CD4-positive, alpha-beta T cell treated with Interleukin-12 subunit alpha and Interleukin-12 subunit beta, for 1 hour (primary cell): ENCODE measurements around the gene PCNX2.
A peak's percentile ranks its signal among the peaks of the same experiment; 100 is the strongest.

Experiments used
- DNase-seq: peaks from one replicate; pipeline ENCODE4 v3.0.0-alpha.2; 2020

Gene PCNX2

DNA sequence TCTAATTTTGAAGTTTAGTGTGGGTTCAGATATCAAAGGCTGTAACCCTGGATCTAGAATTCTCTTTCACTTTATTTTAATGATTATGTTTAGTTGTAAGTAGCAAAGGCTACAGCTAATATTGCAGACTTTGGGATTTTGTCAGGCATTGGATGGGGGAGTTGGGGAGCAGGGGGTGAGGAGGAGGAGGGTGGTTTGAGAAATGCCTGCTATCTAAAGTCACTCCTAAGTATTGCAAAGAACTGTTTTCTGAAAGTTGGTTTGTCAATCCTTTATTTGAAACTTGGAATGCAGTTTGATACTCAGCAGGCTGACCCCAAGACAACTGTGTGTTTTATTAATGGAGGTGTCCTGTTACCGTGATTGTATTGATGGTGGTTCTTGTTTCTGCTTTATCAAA, 343.9 kb downstream of the PCNX2 start:
- DNase-seq, result no peak

DNA sequence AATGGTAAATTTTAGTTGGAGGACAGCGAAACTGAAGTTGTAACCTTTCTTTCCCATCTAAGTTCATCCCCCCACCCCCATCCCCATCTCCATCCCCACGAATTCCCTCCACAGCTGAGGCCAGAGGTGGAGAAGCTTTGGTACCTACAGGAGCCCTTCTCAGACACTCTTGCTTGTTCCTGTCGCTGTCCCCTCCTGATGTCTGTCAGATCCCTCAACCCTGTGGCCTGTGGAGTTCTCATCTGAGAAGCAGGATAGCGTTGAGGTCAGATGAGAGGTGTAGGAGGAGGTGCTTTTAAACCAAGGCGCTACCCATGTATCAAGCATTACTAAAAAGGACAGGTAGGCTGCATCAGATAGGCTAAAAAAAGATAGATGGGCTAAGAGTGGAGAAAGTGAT, 344.3 kb downstream of the PCNX2 start:
- peak; percentile 15 for DNase-seq

DNA sequence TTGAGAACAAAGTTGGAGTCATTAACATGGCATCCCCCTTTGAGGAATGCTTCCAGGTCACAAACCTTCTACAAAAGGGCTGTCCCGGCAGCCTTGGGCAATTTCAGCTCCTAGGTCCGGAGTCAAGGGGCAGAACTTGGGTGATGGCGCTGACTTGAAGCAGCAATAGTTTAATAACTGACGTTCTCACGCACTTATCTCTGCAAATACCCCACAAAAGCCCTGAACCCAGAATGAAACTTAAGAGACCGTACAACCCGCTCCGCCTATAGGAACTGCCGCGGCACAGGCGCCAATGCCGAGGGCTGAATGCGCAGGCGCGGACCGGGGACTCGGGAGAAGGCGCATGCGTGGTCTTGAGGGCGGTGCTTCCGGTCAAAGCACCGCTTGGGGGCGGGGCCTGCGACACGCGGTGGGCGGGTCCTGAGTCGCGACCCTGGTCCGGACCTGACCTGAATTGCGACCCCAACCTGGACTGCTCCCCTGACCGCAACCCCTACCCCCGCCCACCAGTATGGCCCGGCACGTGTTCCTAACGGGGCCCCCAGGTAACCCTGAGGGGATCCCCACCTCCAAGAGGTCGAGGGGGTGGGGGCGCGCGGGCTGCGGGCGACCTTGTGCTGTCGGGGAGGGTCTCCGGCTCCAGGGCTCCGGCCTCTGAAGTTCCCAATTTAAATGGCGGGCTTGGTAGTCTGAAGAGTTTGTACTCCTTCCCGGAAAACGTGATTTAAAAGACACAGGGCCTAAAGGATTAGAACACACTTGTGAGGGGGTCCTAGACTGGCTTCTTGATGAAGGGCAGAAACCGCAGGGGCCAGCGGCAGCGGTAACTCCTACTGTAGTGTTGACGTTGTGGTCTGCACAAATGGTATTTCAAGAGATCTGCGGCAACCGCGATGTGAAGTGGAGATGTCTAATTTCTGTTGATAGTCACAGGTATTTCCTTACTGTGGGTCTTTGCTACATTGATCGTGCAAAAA, 345.0 kb downstream of the PCNX2 start, which contains the start of gene NTPCR:
TSS of gene NTPCR (plus strand) at position 415 of the 980 bp plus-strand sequence. CDS start at position 515, 100 bp downstream.
- DNase-seq, result peak; percentile 94

DNA sequence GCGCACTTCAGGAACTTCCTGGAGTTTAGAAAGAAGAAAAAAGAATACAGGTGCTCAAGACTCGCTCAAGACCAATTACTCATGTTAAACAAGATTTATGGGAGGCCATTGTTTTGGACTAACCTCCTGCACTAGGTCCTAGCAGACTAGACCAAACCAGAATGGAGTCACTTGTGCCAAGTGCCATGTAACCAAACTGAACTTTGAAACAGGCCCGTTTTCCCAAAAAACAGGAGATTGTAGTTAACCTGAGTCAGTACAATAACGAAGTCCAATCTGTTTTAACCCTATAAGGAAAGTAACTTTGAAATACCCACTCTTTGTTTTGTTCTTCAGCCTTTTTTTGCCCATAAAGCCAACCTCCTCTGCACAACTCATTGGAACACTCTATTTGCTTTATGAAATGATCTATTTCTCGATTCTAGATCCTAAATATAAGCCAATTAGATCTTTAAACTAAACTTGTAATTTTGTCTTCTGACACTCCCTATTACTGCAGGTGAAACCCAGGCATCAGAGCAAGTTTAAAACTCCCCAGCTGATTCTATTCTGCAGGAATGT, 345.8 kb downstream of the PCNX2 start:
- no peak for DNase-seq

DNA sequence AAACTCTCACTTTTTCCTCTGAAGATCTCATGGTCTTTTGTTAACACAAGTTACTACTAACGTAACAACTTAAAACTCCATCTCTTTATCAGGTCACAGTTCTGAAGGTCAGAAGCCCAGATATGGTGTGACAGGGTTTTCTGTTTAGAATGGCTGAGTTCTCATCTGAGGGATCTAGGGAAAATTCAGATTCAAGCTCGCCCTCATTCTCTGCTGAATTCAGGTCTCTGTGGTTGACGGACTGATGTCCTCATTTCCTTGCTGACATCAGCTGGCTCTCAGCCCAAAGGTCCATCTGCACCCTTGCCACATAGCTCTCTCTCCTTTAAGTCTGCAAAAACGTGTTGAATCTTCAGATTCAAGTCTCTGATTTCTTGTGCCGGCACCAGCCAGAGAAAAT, 351.2 kb downstream of the PCNX2 start:
- no peak for DNase-seq

DNA sequence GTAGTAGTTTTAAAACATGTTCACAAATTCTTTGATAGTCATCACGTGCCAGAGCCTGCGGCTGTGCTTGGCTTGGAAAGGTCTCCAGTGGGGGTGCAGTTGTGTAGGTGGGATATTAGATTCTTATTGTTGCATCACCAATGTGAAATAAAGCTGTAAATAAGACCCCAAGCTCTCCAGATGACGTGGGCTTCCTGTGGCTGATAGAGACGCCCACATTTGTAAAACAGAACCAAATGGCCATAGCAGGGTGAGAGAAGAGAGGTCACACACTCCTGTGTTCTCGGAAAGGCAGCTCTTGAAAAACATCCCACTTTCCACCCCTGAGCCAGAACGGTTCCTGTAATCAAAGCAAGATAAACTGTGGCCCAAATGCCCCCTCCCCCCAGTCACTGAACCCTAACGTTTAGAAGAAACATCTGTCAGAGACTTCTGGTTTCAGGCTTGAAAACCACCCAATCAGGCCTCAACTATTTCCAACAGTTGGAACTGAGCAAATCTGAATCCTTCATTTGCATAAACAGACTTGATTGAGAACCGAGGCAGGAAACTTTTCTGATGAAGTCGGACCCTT, 351.8 kb downstream of the PCNX2 start:
- no peak for DNase-seq

DNA sequence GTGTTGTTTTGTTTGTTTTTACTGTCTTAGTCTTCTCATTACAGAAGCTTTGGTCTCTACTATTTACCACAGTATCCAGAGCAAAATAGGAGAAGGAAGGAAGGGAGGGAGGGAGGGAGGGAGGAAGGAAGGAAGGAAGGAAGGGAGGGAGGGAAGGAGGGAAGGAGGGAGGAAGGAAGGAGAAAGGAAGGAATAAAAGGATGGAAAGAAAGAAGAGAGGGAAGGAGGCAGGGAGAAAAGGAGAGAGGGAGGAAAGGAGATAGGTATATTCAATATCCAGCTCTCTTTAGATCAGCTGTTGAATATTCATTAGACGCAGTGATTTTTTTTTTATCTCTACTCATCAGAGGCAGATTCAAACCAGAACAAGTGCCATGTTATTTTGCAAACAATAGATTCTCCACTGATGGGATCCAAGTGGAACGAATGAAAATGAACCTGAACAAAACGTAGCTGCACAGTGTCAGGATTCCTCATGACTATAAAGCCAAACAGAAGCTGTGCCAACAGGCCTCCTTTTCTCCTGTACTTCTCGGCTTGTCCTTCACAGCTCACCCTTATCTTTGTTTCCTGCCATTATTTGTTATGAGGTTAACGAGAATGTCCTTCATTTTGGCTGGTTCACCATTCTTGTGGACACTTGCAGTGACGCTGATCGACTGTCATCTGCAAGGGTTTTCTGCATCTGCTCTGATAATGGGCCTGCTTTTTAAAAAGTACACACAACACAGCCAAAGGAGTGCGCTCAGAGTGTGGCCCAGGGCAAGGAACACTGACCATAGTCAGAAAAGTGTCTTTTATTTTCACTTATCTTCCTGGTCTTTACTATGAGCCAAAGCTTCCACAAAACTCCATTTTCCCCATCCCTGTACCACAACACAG, 352.9 kb downstream of the PCNX2 start:
- no peak for DNase-seq

DNA sequence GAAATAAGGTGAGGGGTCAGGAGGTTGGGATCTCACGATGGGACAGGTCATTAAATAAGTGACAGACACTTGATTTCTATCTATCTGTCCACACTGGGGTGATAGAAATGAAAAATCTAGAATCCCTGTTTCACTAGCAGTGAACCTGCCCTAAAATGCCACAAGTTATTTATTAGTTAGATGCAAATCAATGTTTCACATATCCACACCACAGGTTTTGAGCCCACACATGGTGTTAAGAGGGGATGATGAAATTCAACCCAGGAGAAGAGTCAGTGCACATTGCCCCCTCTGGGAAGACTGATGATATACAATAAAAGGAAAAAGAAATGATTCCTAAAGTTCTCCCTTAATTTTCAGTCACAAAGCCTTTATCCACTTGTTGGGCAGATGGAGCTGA, 355.3 kb downstream of the PCNX2 start:
- DNase-seq, result no peak

DNA sequence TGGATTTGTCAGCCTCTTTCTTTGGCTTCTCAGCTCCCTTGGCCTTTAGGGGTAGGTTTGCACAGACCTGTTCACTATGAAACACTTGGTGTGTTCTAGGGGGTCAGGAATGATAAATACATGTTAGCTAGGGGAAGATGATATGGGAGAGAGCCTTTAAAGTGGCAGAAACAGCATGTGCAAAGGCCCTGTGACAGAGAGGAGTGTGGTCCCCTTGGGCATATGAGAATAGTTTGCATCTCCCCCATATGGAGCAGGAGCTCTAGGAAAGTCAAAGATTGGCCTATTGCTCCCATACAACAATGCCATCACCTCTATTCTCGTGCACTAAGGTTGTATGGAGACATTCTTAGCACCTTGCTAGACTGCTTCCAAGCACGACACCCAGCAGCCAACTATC, 355.8 kb downstream of the PCNX2 start:
- DNase-seq, result no peak

DNA sequence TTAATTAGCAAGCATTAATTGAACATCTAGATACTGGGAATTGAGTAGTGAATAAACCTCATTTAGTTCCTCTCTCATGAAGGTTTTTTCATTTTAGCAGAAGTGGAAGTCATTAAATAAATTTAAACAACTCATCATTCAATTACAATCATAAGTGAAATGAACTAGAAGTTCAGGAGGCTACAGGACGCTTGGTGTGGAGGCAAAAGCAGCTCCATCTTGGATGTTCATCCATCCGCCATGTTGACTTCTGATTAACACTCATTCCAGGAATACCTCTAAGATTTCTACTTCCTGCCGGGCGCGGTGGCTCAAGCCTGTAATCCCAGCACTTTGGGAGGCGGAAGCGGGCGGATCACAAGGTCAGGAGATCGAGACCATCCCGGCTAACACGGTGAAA, 356.6 kb downstream of the PCNX2 start:
- DNase-seq, result no peak

DNA sequence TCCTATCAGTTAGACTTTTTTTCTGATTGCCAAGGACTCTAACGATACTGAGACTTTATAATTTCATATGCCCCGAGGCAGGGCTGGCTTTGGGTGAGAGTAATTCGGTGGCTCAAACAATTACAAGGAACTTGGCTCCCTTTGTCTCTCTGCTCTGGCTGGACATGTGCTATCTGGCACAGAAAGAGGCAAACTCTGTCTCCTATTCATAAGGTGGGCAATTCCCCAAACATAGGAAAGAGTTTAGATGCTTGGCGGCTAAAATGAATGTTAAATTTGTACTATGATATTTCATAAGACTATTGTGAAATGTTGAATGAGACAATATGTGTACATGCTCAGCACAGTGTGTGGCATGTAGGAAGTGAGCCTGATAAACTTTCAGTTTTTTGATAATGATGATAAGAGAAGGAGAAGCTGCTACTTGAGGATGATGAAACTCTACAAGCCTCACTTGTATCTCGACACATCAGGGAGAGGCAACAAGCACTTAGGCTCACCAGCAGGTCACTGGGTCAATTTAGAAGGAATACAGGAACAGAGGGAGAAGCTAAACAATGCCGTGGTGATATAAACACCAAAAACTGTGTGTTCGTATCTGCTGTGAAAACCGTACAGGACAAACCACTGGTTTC, 357.7 kb downstream of the PCNX2 start:
- no peak for DNase-seq

DNA sequence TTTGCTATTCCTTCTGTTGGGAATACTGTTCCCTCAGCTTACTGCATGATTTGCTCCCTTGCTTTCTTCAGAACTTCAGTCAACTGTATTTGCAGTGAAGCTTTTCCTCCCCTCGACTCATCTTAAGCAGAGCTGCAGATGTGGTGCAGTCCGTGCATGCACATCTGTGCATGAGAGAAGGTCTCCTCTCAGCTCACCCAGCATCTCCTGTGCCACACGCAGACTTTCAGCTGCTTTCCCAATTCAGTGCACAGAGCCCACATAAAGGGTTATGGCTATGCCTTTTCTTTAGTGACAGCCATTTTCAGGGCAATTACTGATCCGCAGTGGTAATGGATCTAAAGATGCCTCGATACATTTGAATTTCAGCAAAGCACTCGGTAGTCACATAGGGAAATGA, 358.6 kb downstream of the PCNX2 start:
- no peak for DNase-seq
